Measurements from ENCODE around the gene LACRT.

LACRT gene

DNA sequence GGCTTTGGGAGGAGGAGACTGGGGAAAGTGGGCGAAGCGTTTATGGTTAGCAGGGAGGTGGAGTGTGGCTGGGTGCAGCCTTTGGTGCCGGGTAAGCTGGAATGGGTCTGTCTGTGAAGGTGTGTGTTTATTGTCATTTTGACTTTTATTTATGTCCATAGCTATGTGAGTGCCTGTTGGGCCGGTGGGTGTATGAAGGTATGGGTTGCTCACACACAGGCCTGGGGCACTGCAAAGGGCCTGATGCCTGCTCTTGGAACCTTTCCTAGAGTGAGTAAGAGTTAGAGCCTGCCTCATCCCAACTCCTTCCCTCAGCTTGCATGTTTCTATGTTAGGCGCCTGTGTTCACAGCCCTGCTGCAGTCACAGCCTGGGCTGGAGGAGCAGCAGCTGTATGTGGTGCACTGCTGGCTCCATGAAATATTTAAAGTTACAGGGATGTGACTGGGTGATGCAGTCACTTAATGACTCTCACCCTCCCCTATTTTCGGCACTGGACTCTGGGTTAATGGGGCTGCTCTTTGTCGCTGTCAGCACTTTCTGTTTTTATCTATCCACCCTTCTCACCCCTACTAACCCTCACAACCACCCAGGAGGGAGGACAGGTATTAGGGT lies 43.6 kb downstream of the LACRT start:
- TF ChIP-seq, protein P1, sequence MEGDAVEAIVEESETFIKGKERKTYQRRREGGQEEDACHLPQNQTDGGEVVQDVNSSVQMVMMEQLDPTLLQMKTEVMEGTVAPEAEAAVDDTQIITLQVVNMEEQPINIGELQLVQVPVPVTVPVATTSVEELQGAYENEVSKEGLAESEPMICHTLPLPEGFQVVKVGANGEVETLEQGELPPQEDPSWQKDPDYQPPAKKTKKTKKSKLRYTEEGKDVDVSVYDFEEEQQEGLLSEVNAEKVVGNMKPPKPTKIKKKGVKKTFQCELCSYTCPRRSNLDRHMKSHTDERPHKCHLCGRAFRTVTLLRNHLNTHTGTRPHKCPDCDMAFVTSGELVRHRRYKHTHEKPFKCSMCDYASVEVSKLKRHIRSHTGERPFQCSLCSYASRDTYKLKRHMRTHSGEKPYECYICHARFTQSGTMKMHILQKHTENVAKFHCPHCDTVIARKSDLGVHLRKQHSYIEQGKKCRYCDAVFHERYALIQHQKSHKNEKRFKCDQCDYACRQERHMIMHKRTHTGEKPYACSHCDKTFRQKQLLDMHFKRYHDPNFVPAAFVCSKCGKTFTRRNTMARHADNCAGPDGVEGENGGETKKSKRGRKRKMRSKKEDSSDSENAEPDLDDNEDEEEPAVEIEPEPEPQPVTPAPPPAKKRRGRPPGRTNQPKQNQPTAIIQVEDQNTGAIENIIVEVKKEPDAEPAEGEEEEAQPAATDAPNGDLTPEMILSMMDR (IDR thresholded peaks at IDR 0.05): no peak
- no peaks in the 10 kb centered on the region for H3K9me3 ChIP-seq

DNA sequence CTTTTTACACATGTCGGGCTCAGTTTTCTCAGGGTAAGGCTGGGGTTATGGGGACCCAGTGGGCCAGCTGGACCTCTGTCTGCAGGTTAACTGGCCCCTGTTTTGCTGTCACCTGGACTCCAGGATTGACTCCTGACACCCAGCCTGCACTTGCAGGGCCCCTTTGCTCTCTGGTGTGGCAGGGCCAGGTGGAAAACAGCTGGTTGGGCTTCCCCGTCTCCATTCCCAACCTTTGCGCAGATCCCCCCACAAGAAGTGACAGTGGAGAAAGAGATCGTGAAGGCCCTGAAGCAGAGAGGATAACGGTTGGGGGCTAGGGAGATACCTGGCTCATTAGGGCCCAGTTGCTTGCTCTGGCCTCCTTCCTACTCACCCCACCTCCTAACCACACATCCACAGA lies 44.7 kb downstream of the LACRT start:
- no peaks in the 10 kb centered on the region for H3K9me3 ChIP-seq
- peaks cover 79% of the 10 kb centered on the region for H3K27me3 ChIP-seq
- H3K27ac ChIP-seq: no peak overlapping the region
- TF ChIP-seq, protein P1 (IDR thresholded peaks at IDR 0.05): no peak
- no peaks in the 10 kb centered on the region for H3K36me3 ChIP-seq
- no peak overlapping the region for H3K4me3 ChIP-seq (ENCODE audit: low read depth in 1 of 2, low read length in 1 of 2)
- H3K4me1 ChIP-seq (ENCODE audit: control insufficient read depth in 1 of 2, insufficient read depth in 1 of 2, low read depth in 1 of 2, low read length in 1 of 2): peaks cover 0 to 4% of the 10 kb centered on the region in 2 experiments

More for the DNA sequence above, 43.6 kb downstream of the LACRT start:
- Histone ChIP-seq H3K4me3 (ENCODE audit: low read depth in 1 of 2, low read length in 1 of 2) (no peak overlapping the region), H3K4me1 (ENCODE audit: control insufficient read depth in 1 of 2, insufficient read depth in 1 of 2, low read depth in 1 of 2, low read length in 1 of 2) (peaks cover 0 to 4% of the 10 kb centered on the region in 2 experiments), H3K27me3 (peaks cover 68% of the 10 kb centered on the region), H3K36me3 (no peaks in the 10 kb centered on the region), H3K27ac (no peak overlapping the region)

DNA sequence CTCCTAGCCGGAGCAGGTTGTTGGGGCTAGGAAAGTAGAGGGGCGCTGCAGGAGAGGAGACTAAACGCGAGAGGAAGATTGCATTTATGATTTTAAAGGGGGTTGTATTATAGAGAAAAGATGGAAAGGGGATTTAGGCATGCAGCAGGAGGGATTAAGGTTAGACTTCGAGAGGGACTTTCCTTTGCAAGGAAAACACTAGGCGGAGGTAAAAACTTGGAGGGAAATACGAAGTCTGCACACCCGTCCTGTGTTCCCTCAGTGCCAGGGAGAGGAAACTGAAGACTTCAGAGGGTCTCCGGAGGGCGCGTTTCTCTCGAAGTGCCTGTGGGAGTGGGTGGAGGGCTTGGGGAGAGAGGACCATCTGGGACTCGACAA lies 45.8 kb downstream of the LACRT start:
- H3K4me3 ChIP-seq (ENCODE audit: low read depth in 1 of 2, low read length in 1 of 2): no peak overlapping the region
- peaks cover 90% of the 10 kb centered on the region for H3K27me3 ChIP-seq
- TF ChIP-seq, protein P1 (IDR thresholded peaks at IDR 0.05): no peak
- H3K4me1 ChIP-seq (ENCODE audit: control insufficient read depth in 1 of 2, insufficient read depth in 1 of 2, low read depth in 1 of 2, low read length in 1 of 2): peaks cover 0 to 4% of the 10 kb centered on the region in 2 experiments
- no peaks in the 10 kb centered on the region for H3K9me3 ChIP-seq
- H3K27ac ChIP-seq: no peak overlapping the region
- H3K36me3 ChIP-seq: no peaks in the 10 kb centered on the region

DNA sequence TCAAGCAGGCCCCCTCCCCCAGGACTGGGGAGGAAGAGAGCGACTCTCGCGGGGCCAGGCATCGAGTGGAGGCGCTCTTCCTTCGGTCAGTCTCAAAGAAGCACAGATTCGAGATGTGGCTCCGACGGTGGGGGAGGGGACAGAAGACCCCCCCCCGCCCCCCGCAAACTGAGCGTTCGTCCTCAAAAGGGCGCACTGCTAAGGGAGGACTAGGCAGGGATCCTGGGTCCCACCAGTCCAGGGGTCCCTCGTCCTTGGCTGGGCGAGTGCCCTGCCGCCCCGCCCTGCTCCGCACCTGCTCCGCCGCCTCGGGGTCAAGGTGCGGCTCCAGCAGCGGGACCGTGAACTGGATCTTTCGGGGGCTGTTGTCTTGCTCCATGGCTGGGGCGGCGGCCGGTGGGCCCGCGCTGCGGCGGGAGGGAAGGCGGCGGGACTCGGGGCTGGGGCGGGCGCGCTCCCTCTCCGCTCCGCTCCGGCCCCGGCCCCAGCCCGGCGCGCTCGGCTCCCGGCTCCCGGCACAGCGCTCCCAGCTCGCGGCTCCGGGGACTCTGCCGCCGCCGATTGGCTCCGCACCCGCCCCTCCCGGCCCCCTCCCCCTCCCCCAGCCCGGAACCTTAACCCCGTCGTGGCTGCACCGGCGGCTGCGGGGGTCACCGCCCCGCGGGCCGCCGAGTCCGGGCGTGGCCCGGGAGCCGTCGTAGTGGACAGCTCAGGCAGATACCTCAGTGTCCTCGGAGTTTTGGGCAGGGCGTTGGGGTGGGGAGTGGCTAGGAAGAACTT lies 46.4 kb downstream of the LACRT start, which contains the start of gene PPP1R1A:
Gene PPP1R1A (minus strand): TSS at position 550 of the 780 bp plus-strand sequence. CDS start 171 bp downstream, at position 379.
- Histone ChIP-seq H3K9me3 (no peaks in the 10 kb centered on the region), H3K4me3 (ENCODE audit: low read depth in 1 of 2, low read length in 1 of 2) (no peak within 1 kb of the TSS), H3K27ac (no peak within 1 kb of the TSS), H3K4me1 (ENCODE audit: control insufficient read depth in 1 of 2, insufficient read depth in 1 of 2, low read depth in 1 of 2, low read length in 1 of 2) (peaks cover 0 to 4% of the 10 kb centered on the region in 2 experiments), H3K27me3 (peaks cover 96% of the 10 kb centered on the region), H3K36me3 (no peaks in the 10 kb centered on the region)
- TF ChIP-seq, protein P1 (IDR thresholded peaks at IDR 0.05): no peak

DNA sequence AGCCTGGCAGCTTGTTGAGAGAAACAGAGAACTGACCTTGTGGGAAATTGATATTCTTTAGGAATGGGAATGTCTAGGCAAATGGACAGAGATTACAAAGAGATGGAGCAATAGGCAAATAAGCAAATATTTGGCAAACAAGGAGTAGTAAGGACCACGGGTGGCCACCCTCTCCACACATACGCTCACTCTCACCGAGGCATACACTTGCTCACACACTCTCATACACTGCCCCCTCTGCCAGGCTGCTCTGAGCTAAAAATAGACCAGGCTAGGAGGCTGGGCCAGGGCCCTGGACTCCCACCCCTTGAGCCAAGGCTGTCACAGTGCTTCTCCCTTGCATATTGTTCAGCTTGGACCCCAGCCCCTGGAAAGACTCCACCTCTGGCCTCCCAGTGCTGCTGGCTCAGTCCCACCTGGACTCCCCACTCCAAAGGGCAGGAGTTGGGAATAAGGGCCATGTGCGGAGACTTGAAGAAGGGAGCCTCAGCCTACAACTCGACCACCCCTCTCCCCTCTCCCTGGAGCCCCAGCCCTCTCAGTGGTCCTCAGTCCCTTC lies 47.3 kb downstream of the LACRT start:
- no peaks in the 10 kb centered on the region for H3K36me3 ChIP-seq
- peaks cover 98% of the 10 kb centered on the region for H3K27me3 ChIP-seq
- TF ChIP-seq, protein P1 (IDR thresholded peaks at IDR 0.05): no peak
- no peak overlapping the region for H3K4me3 ChIP-seq (ENCODE audit: low read depth in 1 of 2, low read length in 1 of 2)
- H3K27ac ChIP-seq: no peak overlapping the region
- H3K9me3 ChIP-seq: no peaks in the 10 kb centered on the region
- H3K4me1 ChIP-seq (ENCODE audit: control insufficient read depth in 1 of 2, insufficient read depth in 1 of 2, low read depth in 1 of 2, low read length in 1 of 2): peaks cover 0 to 4% of the 10 kb centered on the region in 2 experiments
